Hepatocyte (in vitro differentiated cells): ENCODE data around the gene MAD1L1. TPM values are rescaled to one million over a fixed set of nuclear protein-coding genes. Genes with fewer than 3 reads are reported as not detected.

Experiments
- DNase-seq: peaks from one replicate; pipeline ENCODE4 v3.0.0-alpha.2; 2016; ENCODE audit warnings: low spot score
- H2AFZ ChIP-seq: fragments of 200-600 bp; sonication (generic); 2 replicates; pipeline ENCODE4 v1.6.0; 2016; ENCODE audit warnings: antibody characterized with exemption, mild to moderate bottlenecking
- H3K27ac ChIP-seq: fragments of 200-600 bp; sonication (generic); 2 replicates; pipeline ENCODE4 v1.5.1; 2016; ENCODE audit warnings: mild to moderate bottlenecking
- H3K27me3 ChIP-seq: fragments of 200-600 bp; sonication (generic); 2 replicates; pipeline ENCODE4 v1.6.1; 2016
- H3K36me3 ChIP-seq: fragments of 200-600 bp; sonication (generic); replicated peaks from 2 replicates; pipeline ENCODE4 v1.5.1; 2016; ENCODE audit warnings: low read depth; ENCODE audit not compliant: insufficient read depth
- H3K4me1 ChIP-seq: fragments of 200-600 bp; sonication (generic); 2 replicates; pipeline ENCODE4 v1.5.1; 2016; ENCODE audit warnings: mild to moderate bottlenecking, moderate library complexity; ENCODE audit not compliant: insufficient read depth
- H3K4me2 ChIP-seq: fragments of 200-600 bp; sonication (generic); 2 replicates; pipeline ENCODE4 v1.6.0; 2016
- H3K4me3 ChIP-seq: fragments of 200-600 bp; sonication (generic); 2 replicates; pipeline ENCODE4 v1.5.1; 2016; ENCODE audit warnings: mild to moderate bottlenecking
- H3K79me2 ChIP-seq: fragments of 200-600 bp; sonication (generic); 2 replicates; pipeline ENCODE4 v1.6.0; 2017; ENCODE audit warnings: mild to moderate bottlenecking
- H3K9me2 ChIP-seq: fragments of 200-600 bp; sonication (generic); replicated peaks from 2 replicates; pipeline ENCODE4 v1.6.0; 2017; ENCODE audit warnings: mild to moderate bottlenecking; ENCODE audit not compliant: insufficient read depth
- H3K9me3 ChIP-seq: fragments of 200-600 bp; sonication (generic); 2 replicates; pipeline ENCODE4 v1.5.1; 2016; ENCODE audit warnings: low read depth, mild to moderate bottlenecking
- H4K20me1 ChIP-seq: fragments of 200-600 bp; sonication (generic); 2 replicates; pipeline ENCODE4 v1.6.0; 2016; ENCODE audit warnings: mild to moderate bottlenecking; ENCODE audit not compliant: insufficient read depth, poor library complexity, severe bottlenecking
- CTCF ChIP-seq: fragments of 200-600 bp; sonication (generic); IDR thresholded peaks from 2 replicates; pipeline ENCODE4 v1.5.1; 2016; ENCODE audit warnings: antibody characterized with exemption, mild to moderate bottlenecking; ENCODE audit not compliant: poor library complexity
- EZH2 ChIP-seq: fragments of 200-600 bp; sonication (generic); IDR thresholded peaks from 2 replicates; pipeline ENCODE4 v1.6.1; 2016; ENCODE audit warnings: antibody characterized with exemption, mild to moderate bottlenecking, borderline replicate concordance
- EZH2phosphoT487 ChIP-seq: fragments of 200-600 bp; sonication (generic); IDR thresholded peaks from one replicate; pipeline ENCODE4 v1.6.1; 2018; ENCODE audit warnings: antibody characterized with exemption, mild to moderate bottlenecking, low read depth, moderate library complexity; ENCODE audit not compliant: unreplicated experiment, severe bottlenecking
- WGBS: methylation state at CpG from one replicate; pipeline ENCODE4 v1.1.6; 2016; ENCODE audit warnings: low lambda C conversion rate; ENCODE audit errors: missing lambda C conversion rate; 5-methylcytosine and 5-hydroxymethylcytosine counted together
- polyA plus RNA-seq: library from polyadenylated mRNA; unstranded; fragments of >200 nt; fragmentation: Nextera tagmentation; extraction: Ambion mirVana; gene quantifications from 2 replicates; pipeline ENCODE4 v1.2.1, GENCODE V29; 2016
- total RNA-seq: library from RNA; depleted of rRNA; stranded (reverse); fragments of >200 nt; gene quantifications from 2 replicates; pipeline ENCODE4 v1.2.3, GENCODE V29; 2014

MAD1L1 gene
- total and polyA plus RNA-seq, 2 experiments from 2014 or later = 30.7 to 31.0 TPM

- H3K79me2 ChIP-seq = no peaks in the 10 kb centered on the region
These were observed 226.4 kb downstream of the MAD1L1 start for GRCh38 chr7:2006231-2006771.

GRCh38 chr7:2005786-2006185 is 227.0 kb downstream of the MAD1L1 start:
- H3K4me3 ChIP-seq = no peak overlapping the region
- H3K27ac ChIP-seq = no peak overlapping the region
- H3K4me1 ChIP-seq = no peaks in the 10 kb centered on the region
- 94% methylated on average over 10 of the region's 10 CpGs for WGBS
- H3K79me2 ChIP-seq = no peaks in the 10 kb centered on the region
- no peak overlapping the region for H2AFZ ChIP-seq
- H4K20me1 ChIP-seq = no peaks in the 10 kb centered on the region
- DNase-seq = no peak
- no peaks in the 10 kb centered on the region for H3K9me3 ChIP-seq
- H3K9me2 ChIP-seq = no peaks in the 10 kb centered on the region
- no peaks in the 10 kb centered on the region for H3K27me3 ChIP-seq
- H3K36me3 ChIP-seq = no peaks in the 10 kb centered on the region
- no peak overlapping the region for H3K4me2 ChIP-seq
- TF ChIP-seq EZH2phosphoT487 = no peak
- no peak for TF ChIP-seq CTCF
- TF ChIP-seq EZH2 = no peak

More at GRCh38 chr7:2006231-2006771, 226.4 kb downstream of the MAD1L1 start:
- Histone ChIP-seq H3K9me3 (no peaks in the 10 kb centered on the region), H4K20me1 (no peaks in the 10 kb centered on the region), H3K27me3 (no peaks in the 10 kb centered on the region), H2AFZ (no peak overlapping the region), H3K27ac (no peak overlapping the region), H3K4me2 (no peak overlapping the region), H3K4me3 (no peak overlapping the region), H3K9me2 (no peaks in the 10 kb centered on the region), H3K36me3 (no peaks in the 10 kb centered on the region), H3K4me1 (no peaks in the 10 kb centered on the region)
- TF ChIP-seq CTCF = no peak
- DNase-seq = no peak
- WGBS = 84% methylated on average over 20 of the region's 20 CpGs

- Histone ChIP-seq H3K27ac (no peak overlapping the region), H2AFZ (no peak overlapping the region), H3K4me1 (no peaks in the 10 kb centered on the region), H3K4me3 (no peak overlapping the region), H4K20me1 (no peaks in the 10 kb centered on the region), H3K9me3 (no peaks in the 10 kb centered on the region), H3K36me3 (no peaks in the 10 kb centered on the region), H3K79me2 (no peaks in the 10 kb centered on the region), H3K4me2 (no peak overlapping the region), H3K27me3 (no peaks in the 10 kb centered on the region), H3K9me2 (no peaks in the 10 kb centered on the region)
- no peak for TF ChIP-seq CTCF
- no peak for TF ChIP-seq EZH2phosphoT487
- no peak for TF ChIP-seq EZH2
- no peak for DNase-seq
- 94% methylated on average over 29 of the region's 29 CpGs for WGBS
These were observed 227.7 kb downstream of the MAD1L1 start for GRCh38 chr7:2004841-2005725.
